Heart left ventricle (tissue), 16 donors: ENCODE data around the gene TRAM2. TPM values are rescaled to one million over a fixed set of nuclear protein-coding genes. Genes with fewer than 3 reads are reported as not detected.
A peak's percentile ranks its signal among the peaks of the same experiment; 100 is the strongest.

Experiments
- ATAC-seq, 4 donors: fragments of 200-7000 bp; cut with Tn5 transposase; one replicate each; pipeline ENCODE4 v1.9.1; 2020 to 2022; ENCODE audit warnings: moderate library complexity in 4 of 4, mild to moderate bottlenecking in 3 of 4, moderate number of reproducible peaks in 1 of 4
- DNase-seq, 5 donors: peaks; one replicate each; pipeline ENCODE4 v3.0.0-alpha.2; 2020
- H3K27ac ChIP-seq, 12 donors: fragments of 200-600 bp; sonication (generic) in 4 of 12; one replicate each; pipeline versions ENCODE4 v1.5.0 to v1.8.0; 2016 to 2022; ENCODE audit warnings: mild to moderate bottlenecking in 2 of 12
- H3K27me3 ChIP-seq, 9 donors: fragments of 200-600 bp; sonication (generic) in 2 of 9; one replicate each; pipeline versions ENCODE4 v1.5.1 to v1.8.0; 2016 to 2022; ENCODE audit warnings: mild to moderate bottlenecking in 3 of 9
- H3K36me3 ChIP-seq, 9 donors: fragments of 200-600 bp; sonication (generic) in 2 of 9; one replicate each; pipeline versions ENCODE4 v1.5.0 to v1.8.0; 2018 to 2022; ENCODE audit warnings: mild to moderate bottlenecking in 2 of 9
- H3K4me1 ChIP-seq, 12 donors: fragments of 200-600 bp; sonication (generic) in 4 of 12; one replicate each; pipeline versions ENCODE4 v1.5.0 to v1.8.0; 2016 to 2022; ENCODE audit warnings: mild to moderate bottlenecking in 3 of 12
- H3K4me3 ChIP-seq, 12 donors: fragments of 200-600 bp; sonication (generic) in 4 of 12; one replicate each; pipeline versions ENCODE4 v1.5.0 to v1.8.0; 2017 to 2022; ENCODE audit warnings: mild to moderate bottlenecking in 9 of 12, moderate library complexity in 4 of 12
- H3K9me3 ChIP-seq, 12 donors: fragments of 200-600 bp; sonication (generic) in 4 of 12; one replicate each; pipeline versions ENCODE4 v1.5.0 to v1.8.0; 2016 to 2022; ENCODE audit warnings: mild to moderate bottlenecking in 1 of 12
- CTCF ChIP-seq, 12 donors: fragments of 200-600 bp; sonication (generic) in 4 of 12; IDR thresholded peaks; one replicate each; pipeline versions ENCODE4 v1.5.0 to v1.8.0; 2018 to 2022; ENCODE audit warnings: antibody characterized with exemption in 12 of 12, mild to moderate bottlenecking in 5 of 12
- POLR2A ChIP-seq, 2 donors: fragments of 450-650 bp; IDR thresholded peaks; one replicate each; pipeline ENCODE4 v1.6.1; 2017; ENCODE audit warnings: antibody characterized with exemption in 2 of 2, mild to moderate bottlenecking in 2 of 2, moderate library complexity in 2 of 2
- WGBS, 4 donors: extraction: QIAGEN DNeasy Blood & Tissue Kit in 2 of 4; methylation state at CpG; one replicate each; pipeline versions ENCODE4 v1.1.5 to v1.1.7; 2013 to 2018; 5-methylcytosine and 5-hydroxymethylcytosine counted together
- intact Hi-C, 10 donors: fragments of 100-400 bp; cut with DNase I; formaldehyde crosslinking; loops; one replicate each; pipeline versions ENCODE4 v1.11.1 to v1.14.2; 2022
- polyA plus RNA-seq, 2 donors: library from polyadenylated mRNA; stranded (reverse); fragments of 200-250 nt; gene quantifications; one replicate each; pipeline ENCODE4 v1.2.3, GENCODE V29; 2013
- total RNA-seq, 9 donors: library from RNA; depleted of rRNA in 2 of 9; stranded (reverse); fragments of >200 nt in 2 of 9; fragmentation: NEBNext Ultra II Directional in 3 of 9; extraction: Animal tissue kit (Norgen Biotek cat#: 25700) in 3 of 9; gene quantifications; one replicate each; pipeline versions ENCODE4 v1.1.0 to v1.2.4, GENCODE V29; 2016 to 2023
- donor health status: ischemic (EF 13 %, LVEDD 7.1; RV severe dilation, severe dysfunction).
- donor health status: healthy with polysubstance abuse.
- donor health status: DM: no; HTN: yes; CAD: no.
- donor health status: DM: no; HTN: no; CAD: no.
- donor health status: ischemic (EF 25% LVEDD 6.9; RV normal size, moderate dysfunction).
- donor health status: ischemic (EF 25% LVEDD 5.7; RV mildly dilated, moderate dysfunction).
- donor health status: healthy.
- donor health status: DM: yes; HTN: yes; CAD: no.
- donor health status: ischemic (EF 35%, LVEDD 5.7; RV mildly dilated, moderate dysfunction).
- donor health status: nonischemic (EF 11% LVEDD 7.7; RV severe dilation, severe dysfunction).
- donor health status: DM: yes; HTN: yes; CAD: no.
- donor health status: PGD.
- donor health status: ischemic (EF 29% LVEDD 5.4; RV normal size, mild dysfunction).
- donor health status: nonischemic (EF 23%, LVEDD 6.1; RV moderate dilation, normal function).

TRAM2 gene
- total and polyA plus RNA-seq, 11 donors, result 4.7 to 19.0 (median 12.1) TPM

GRCh38 chr6:52548999-52549398, 27.9 kb downstream of the TRAM2 start:
- no peak overlapping the region for H3K27ac ChIP-seq
- no peak overlapping the region for H3K4me3 ChIP-seq
- 94 to 95% (median 95%) methylated on average over 5 of the region's 5 CpGs for whole genome bisulfite sequencing, 4 donors
- no peaks in the 10 kb centered on the region for H3K9me3 ChIP-seq
- intact Hi-C loops, result no loop called here
- peaks cover 0 to 3% (median 0%) of the 10 kb centered on the region in 9 donors for H3K36me3 ChIP-seq
- TF ChIP-seq POLR2A (IDR thresholded peaks at IDR 0.05), result no peak
- no peak for DNase-seq
- no peak for ATAC-seq
- no peaks in the 10 kb centered on the region for H3K27me3 ChIP-seq
- H3K4me1 ChIP-seq, result peaks cover 8 to 97% (median 77%) of the 10 kb centered on the region in 12 donors

GRCh38 chr6:52548353-52548713, 28.5 kb downstream of the TRAM2 start:
- intact Hi-C loops, result no loop called here
- H3K4me3 ChIP-seq, result no peak overlapping the region
- WGBS, 4 donors, result 70 to 76% (median 73%) methylated on average over 7 of the region's 7 CpGs
- H3K27me3 ChIP-seq, result no peaks in the 10 kb centered on the region
- ATAC-seq (no peak), DNase-seq (no peak)
- peaks cover 0 to 3% (median 0%) of the 10 kb centered on the region in 9 donors for H3K36me3 ChIP-seq
- H3K9me3 ChIP-seq, result no peaks in the 10 kb centered on the region
- H3K4me1 ChIP-seq, result peaks cover 8 to 99% (median 84%) of the 10 kb centered on the region in 12 donors
- H3K27ac ChIP-seq, result no peak overlapping the region
- TF ChIP-seq POLR2A (IDR thresholded peaks at IDR 0.05) (no peak), CTCF (IDR thresholded peaks at IDR 0.05) (no peak)

DNA sequence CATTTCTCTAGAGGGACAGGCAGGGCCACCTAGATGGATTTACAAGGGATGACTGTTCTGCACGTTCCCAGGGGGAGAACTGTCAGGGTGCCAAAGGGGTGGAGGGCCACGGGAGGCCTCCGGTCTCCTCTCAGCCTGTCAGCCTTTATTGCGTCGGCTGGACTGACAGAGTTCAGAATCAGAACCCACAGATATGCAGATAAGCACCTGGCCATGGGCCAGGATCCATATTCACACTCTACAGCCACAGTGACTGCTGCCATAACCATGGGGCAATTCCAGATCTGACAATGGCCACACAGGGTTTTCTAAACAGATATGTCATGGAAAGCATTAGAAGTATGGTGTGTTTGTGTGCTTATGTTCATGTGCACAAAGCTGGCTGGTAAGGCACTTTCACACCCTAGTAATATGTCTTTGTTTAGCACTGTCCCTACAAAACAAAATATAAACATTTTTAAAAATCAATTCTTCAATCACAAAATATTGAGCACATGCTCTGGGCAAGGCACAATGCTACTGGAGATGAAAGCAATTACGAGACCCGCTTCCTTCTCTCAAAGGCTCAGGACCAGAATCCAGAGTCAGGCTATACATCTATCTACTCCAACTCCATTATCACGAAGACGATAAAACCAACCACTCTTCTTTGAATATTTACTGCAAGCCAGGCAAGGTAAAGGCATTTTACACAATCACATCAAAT, 29.1 kb downstream of the TRAM2 start:
- TF ChIP-seq POLR2A (IDR thresholded peaks at IDR 0.05), result no peak
- no peak for TF ChIP-seq CTCF (IDR thresholded peaks at IDR 0.05)
- H3K4me1 ChIP-seq, result peaks cover 8 to 99% (median 88%) of the 10 kb centered on the region in 12 donors
- ATAC-seq (no peak), DNase-seq (peak in 2 of 5 donors; percentile 36 to 38)
- no peaks in the 10 kb centered on the region for H3K27me3 ChIP-seq
- H3K4me3 ChIP-seq, result no peak overlapping the region
- H3K36me3 ChIP-seq, result peaks cover 0 to 3% (median 0%) of the 10 kb centered on the region in 9 donors
- no peak overlapping the region for H3K27ac ChIP-seq
- intact Hi-C loops, result no loop called here
- 46 to 57% (median 51%) methylated on average over 9 of the region's 9 CpGs for WGBS, 4 donors
- no peaks in the 10 kb centered on the region for H3K9me3 ChIP-seq

GRCh38 chr6:52546678-52547077, 30.2 kb downstream of the TRAM2 start:
- TF ChIP-seq CTCF (IDR thresholded peaks at IDR 0.05) (no peak), POLR2A (IDR thresholded peaks at IDR 0.05) (no peak)
- WGBS, 4 donors, result 86 to 97% (median 94%) methylated on average over 3 of the region's 3 CpGs
- peaks cover 8 to 88% (median 76%) of the 10 kb centered on the region in 12 donors for H3K4me1 ChIP-seq
- H3K27me3 ChIP-seq, result no peaks in the 10 kb centered on the region
- no peak overlapping the region for H3K4me3 ChIP-seq
- ATAC-seq, result no peak
- H3K36me3 ChIP-seq, result peaks cover 0 to 3% (median 0%) of the 10 kb centered on the region in 9 donors
- no peak overlapping the region for H3K27ac ChIP-seq
- intact Hi-C loops, result no loop called here
- no peaks in the 10 kb centered on the region for H3K9me3 ChIP-seq
- DNase-seq, result no peak
